SK-N-SH (cell line): Measurements from ENCODE around the gene CDC42EP4. TPM values are rescaled to one million over a fixed set of nuclear protein-coding genes. Genes with fewer than 3 reads are reported as not detected.

Experiments
- CTCF ChIA-PET: fragments of 300-600, 350-600 bp; formaldehyde crosslinking; extraction: SDS; loops from one replicate; lab custom pipeline; 2021; lab: Yijun Ruan, JAX
- POLR2A ChIA-PET: fragments of 350-600 bp; sonication (Branson Sonifier 250); formaldehyde crosslinking; extraction: SDS; loops from one replicate; lab custom pipeline; 2020; ENCODE audit warnings: antibody characterized with exemption, inconsistent platforms; lab: Yijun Ruan, JAX
- DNase-seq: peaks from one replicate; pipeline ENCODE4 v3.0.0; 2012
- H2AFZ ChIP-seq: fragments of 200-600 bp; sonication (generic); 2 replicates; pipeline ENCODE4 v1.8.1; 2016; ENCODE audit warnings: antibody characterized with exemption, mild to moderate bottlenecking, low read depth
- H3F3A ChIP-seq: fragments of 200-600 bp; sonication (generic); replicated peaks from 2 replicates; pipeline ENCODE3; 2016; ENCODE audit warnings: antibody characterized with exemption, mild to moderate bottlenecking; ENCODE audit not compliant: insufficient read depth
- H3K27ac ChIP-seq, 2 experiments: fragments of 200-500 bp in 1 of 2; fragments of 200-600 bp in 1 of 2; sonication (Bioruptor generic) in 1 of 2; sonication (generic), shearing (Covaris generic) in 1 of 2; 2 replicates each; pipeline versions ENCODE4 v1.5.1 to v1.6.1; 2014 to 2016; ENCODE audit warnings: low read depth in 2 of 2, inconsistent platforms in 1 of 2, low read length in 1 of 2, mild to moderate bottlenecking in 1 of 2, mixed read lengths in 1 of 2
- H3K27me3 ChIP-seq: fragments of 200-600 bp; sonication (generic), shearing (Covaris generic); 2 replicates; pipeline ENCODE4 v1.6.1; 2016; ENCODE audit warnings: mixed run types; ENCODE audit not compliant: insufficient read depth
- H3K36me3 ChIP-seq, 2 experiments: fragments of 200-500 bp in 1 of 2; fragments of 200-600 bp in 1 of 2; sonication (Bioruptor generic) in 1 of 2; sonication (generic) in 1 of 2; replicated peaks in 1 of 2; 2 replicates each; pipeline versions ENCODE3 to v1.5.1; 2014 to 2016; ENCODE audit warnings: low read length in 1 of 2, mild to moderate bottlenecking in 1 of 2; ENCODE audit not compliant: insufficient read depth in 2 of 2, control insufficient read depth in 1 of 2
- H3K4me1 ChIP-seq, 2 experiments: fragments of 200-500 bp in 1 of 2; fragments of 200-600 bp in 1 of 2; sonication (Bioruptor generic) in 1 of 2; sonication (generic), shearing (Covaris generic) in 1 of 2; 2 replicates each; pipeline versions ENCODE4 v1.5.1 to v1.6.1; 2014 to 2016; ENCODE audit warnings: low read depth in 1 of 2, low read length in 1 of 2, mixed run types in 1 of 2; ENCODE audit not compliant: insufficient read depth in 2 of 2, control insufficient read depth in 1 of 2
- H3K4me2 ChIP-seq: fragments of 200-600 bp; sonication (generic), shearing (Covaris generic); 2 replicates; pipeline ENCODE4 v1.6.1; 2017; ENCODE audit warnings: mixed run types
- H3K4me3 ChIP-seq, 2 experiments: fragments of 200-500 bp in 1 of 2; fragments of 200-600 bp in 1 of 2; sonication (Bioruptor generic) in 1 of 2; sonication (generic), shearing (Covaris generic) in 1 of 2; 2 replicates each; pipeline versions ENCODE4 v1.5.1 to v1.8.1; 2014 to 2016; ENCODE audit warnings: low read depth in 2 of 2, inconsistent platforms in 1 of 2, low read length in 1 of 2, mild to moderate bottlenecking in 1 of 2, mixed read lengths in 1 of 2, moderate library complexity in 1 of 2
- H3K79me2 ChIP-seq: fragments of 200-600 bp; sonication (generic); 2 replicates; pipeline ENCODE4 v1.8.1; 2017; ENCODE audit warnings: mild to moderate bottlenecking; ENCODE audit not compliant: insufficient read depth
- H3K9ac ChIP-seq: fragments of 200-600 bp; sonication (generic); 2 replicates; pipeline ENCODE4 v1.6.1; 2017; ENCODE audit warnings: mixed run types
- H3K9me2 ChIP-seq: fragments of 200-600 bp; sonication (generic); 2 replicates; pipeline ENCODE4 v1.6.1; 2017; ENCODE audit warnings: mixed run types
- H3K9me3 ChIP-seq: fragments of 200-600 bp; sonication (generic); 2 replicates; pipeline ENCODE4 v1.6.1; 2017; ENCODE audit warnings: mixed run types, mild to moderate bottlenecking, moderate library complexity
- H4K20me1 ChIP-seq: fragments of 200-600 bp; sonication (generic); 2 replicates; pipeline ENCODE4 v1.6.1; 2017; ENCODE audit warnings: mild to moderate bottlenecking, mixed run types; ENCODE audit not compliant: insufficient read depth
- EP300 ChIP-seq, 2 experiments: IDR thresholded peaks; 2 replicates each; pipeline versions ENCODE4 v1.4.0 to v1.6.1; 2012; ENCODE audit warnings: borderline replicate concordance in 1 of 2, low read depth in 1 of 2, low read length in 1 of 2
- EZH2phosphoT487 ChIP-seq: fragments of 200-600 bp; sonication (generic); IDR thresholded peaks from 2 replicates; pipeline ENCODE4 v1.6.1; 2017; ENCODE audit warnings: low read depth, mixed run types, mild to moderate bottlenecking, antibody characterized with exemption, moderate library complexity, borderline replicate concordance
- FOXM1 ChIP-seq: IDR thresholded peaks from 2 replicates; pipeline ENCODE4 v1.4.0; 2012; ENCODE audit warnings: low read depth, mild to moderate bottlenecking
- POLR2AphosphoS5 ChIP-seq: IDR thresholded peaks from 2 replicates; pipeline ENCODE4 v1.6.1; 2012; ENCODE audit warnings: low read depth, low read length
- RAD21 ChIP-seq: IDR thresholded peaks from 2 replicates; pipeline ENCODE4 v1.6.1; 2012; ENCODE audit warnings: mild to moderate bottlenecking, low read length
- RFX5 ChIP-seq: IDR thresholded peaks from 2 replicates; pipeline ENCODE4 v1.6.1; 2012; ENCODE audit warnings: mild to moderate bottlenecking, improper control_type of control experiment, low read length
- RXRA ChIP-seq: IDR thresholded peaks from 2 replicates; pipeline ENCODE4 v1.4.0; 2012; ENCODE audit warnings: low read depth, mild to moderate bottlenecking, borderline replicate concordance
- SIN3A ChIP-seq: IDR thresholded peaks from 2 replicates; pipeline ENCODE4 v1.6.1; 2012; ENCODE audit warnings: low read depth, mild to moderate bottlenecking, low read length, moderate library complexity, borderline replicate concordance
- SMC3 ChIP-seq: IDR thresholded peaks from 2 replicates; pipeline ENCODE4 v1.6.1; 2012; ENCODE audit warnings: low read depth, low read length, improper control_type of control experiment
- TCF12 ChIP-seq: IDR thresholded peaks from 2 replicates; pipeline ENCODE4 v1.4.0; 2012
- TEAD4 ChIP-seq: IDR thresholded peaks from 2 replicates; pipeline ENCODE4 v1.4.0; 2012; ENCODE audit warnings: mild to moderate bottlenecking, borderline replicate concordance; ENCODE audit not compliant: insufficient read depth
- YY1 ChIP-seq: IDR thresholded peaks from 2 replicates; pipeline ENCODE4 v1.4.0; 2012; ENCODE audit warnings: low read depth, mild to moderate bottlenecking
- WGBS: methylation state at CpG from one replicate; pipeline ENCODE4 v1.1.6; 2017; ENCODE audit warnings: low lambda C conversion rate; 5-methylcytosine and 5-hydroxymethylcytosine counted together
- polyA plus RNA-seq, 3 experiments: library from polyadenylated mRNA; depleted of rRNA; stranded (reverse); fragments of >200 nt; gene quantifications; 2 replicates each; pipeline ENCODE4 v1.2.3, GENCODE V29; 2012
- TF ChIP-seq, protein P1 (sequence below): IDR thresholded peaks from 2 replicates; pipeline ENCODE4 v1.4.0; 2012; ENCODE audit warnings: low read depth, borderline replicate concordance
- TF ChIP-seq, protein P2 (sequence below): IDR thresholded peaks from 2 replicates; pipeline ENCODE4 v1.4.0; 2012; ENCODE audit warnings: low read depth, borderline replicate concordance
- TF ChIP-seq, protein P3 (sequence below): IDR thresholded peaks from 2 replicates; pipeline ENCODE4 v1.6.1; 2012; ENCODE audit warnings: mild to moderate bottlenecking, low read depth, low read length, moderate library complexity

The CDC42EP4 gene
- polyA plus RNA-seq, 1 of the 3 experiments (the other 2 are of a cell fraction): 28.3 TPM

DNA sequence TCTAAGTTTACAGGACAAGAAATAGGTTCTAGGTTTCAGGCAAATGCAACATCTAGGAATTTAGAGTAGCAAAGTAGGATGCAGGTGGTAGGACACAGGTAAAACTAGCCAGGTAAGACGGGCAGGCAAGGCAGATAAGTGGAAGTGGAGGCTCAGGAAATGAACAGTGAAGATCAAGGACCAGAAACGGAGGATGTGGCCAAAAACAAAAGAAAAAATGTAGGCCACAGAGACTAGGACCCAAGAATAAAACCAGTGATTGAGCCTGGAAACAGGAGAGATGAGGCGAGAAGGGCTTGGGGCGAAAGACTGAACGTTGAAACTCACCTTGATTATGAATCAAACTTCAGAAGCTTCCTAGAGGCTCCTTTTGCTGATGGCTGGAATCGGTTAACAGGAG is 74.1 kb downstream of the CDC42EP4 start:
- Histone ChIP-seq H3K4me1 (peaks cover 0 to 11% of the 10 kb centered on the region in 2 experiments; a peak in 1 of 4 replicates), H4K20me1 (no peaks in the 10 kb centered on the region; the same call in 1 of the 2 replicates), H3F3A (no peaks in the 10 kb centered on the region), H3K9me3 (no peaks in the 10 kb centered on the region), H3K79me2 (peaks cover 55% of the 10 kb centered on the region), H3K4me3 (no peak overlapping the region), H3K9ac (no peak overlapping the region), H3K4me2 (no peak overlapping the region), H3K27ac (no peak overlapping the region), H2AFZ (no peak overlapping the region), H3K36me3 (peaks cover 44 to 51% of the 10 kb centered on the region in 2 experiments), H3K27me3 (no peaks in the 10 kb centered on the region), H3K9me2 (no peaks in the 10 kb centered on the region)
- CTCF ChIA-PET: interaction anchor here (0.6 to 2.8 kb wide), 6 partner anchors 11 to 681 kb away, joined by 3 to 14 read pairs (median 6); no protein-coding TSS in a partner anchor
- no peak for DNase-seq
- no peak for TF ChIP-seq RFX5
- no peak for TF ChIP-seq POLR2AphosphoS5
- no peak for TF ChIP-seq RXRA
- TF ChIP-seq TCF12: no peak
- TF ChIP-seq YY1: no peak
- TF ChIP-seq SIN3A: no peak
- TF ChIP-seq, protein P1, sequence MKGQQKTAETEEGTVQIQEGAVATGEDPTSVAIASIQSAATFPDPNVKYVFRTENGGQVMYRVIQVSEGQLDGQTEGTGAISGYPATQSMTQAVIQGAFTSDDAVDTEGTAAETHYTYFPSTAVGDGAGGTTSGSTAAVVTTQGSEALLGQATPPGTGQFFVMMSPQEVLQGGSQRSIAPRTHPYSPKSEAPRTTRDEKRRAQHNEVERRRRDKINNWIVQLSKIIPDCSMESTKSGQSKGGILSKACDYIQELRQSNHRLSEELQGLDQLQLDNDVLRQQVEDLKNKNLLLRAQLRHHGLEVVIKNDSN: no peak
- TF ChIP-seq, protein P2, sequence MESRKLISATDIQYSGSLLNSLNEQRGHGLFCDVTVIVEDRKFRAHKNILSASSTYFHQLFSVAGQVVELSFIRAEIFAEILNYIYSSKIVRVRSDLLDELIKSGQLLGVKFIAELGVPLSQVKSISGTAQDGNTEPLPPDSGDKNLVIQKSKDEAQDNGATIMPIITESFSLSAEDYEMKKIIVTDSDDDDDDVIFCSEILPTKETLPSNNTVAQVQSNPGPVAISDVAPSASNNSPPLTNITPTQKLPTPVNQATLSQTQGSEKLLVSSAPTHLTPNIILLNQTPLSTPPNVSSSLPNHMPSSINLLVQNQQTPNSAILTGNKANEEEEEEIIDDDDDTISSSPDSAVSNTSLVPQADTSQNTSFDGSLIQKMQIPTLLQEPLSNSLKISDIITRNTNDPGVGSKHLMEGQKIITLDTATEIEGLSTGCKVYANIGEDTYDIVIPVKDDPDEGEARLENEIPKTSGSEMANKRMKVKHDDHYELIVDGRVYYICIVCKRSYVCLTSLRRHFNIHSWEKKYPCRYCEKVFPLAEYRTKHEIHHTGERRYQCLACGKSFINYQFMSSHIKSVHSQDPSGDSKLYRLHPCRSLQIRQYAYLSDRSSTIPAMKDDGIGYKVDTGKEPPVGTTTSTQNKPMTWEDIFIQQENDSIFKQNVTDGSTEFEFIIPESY: no peak
- TF ChIP-seq, protein P3, sequence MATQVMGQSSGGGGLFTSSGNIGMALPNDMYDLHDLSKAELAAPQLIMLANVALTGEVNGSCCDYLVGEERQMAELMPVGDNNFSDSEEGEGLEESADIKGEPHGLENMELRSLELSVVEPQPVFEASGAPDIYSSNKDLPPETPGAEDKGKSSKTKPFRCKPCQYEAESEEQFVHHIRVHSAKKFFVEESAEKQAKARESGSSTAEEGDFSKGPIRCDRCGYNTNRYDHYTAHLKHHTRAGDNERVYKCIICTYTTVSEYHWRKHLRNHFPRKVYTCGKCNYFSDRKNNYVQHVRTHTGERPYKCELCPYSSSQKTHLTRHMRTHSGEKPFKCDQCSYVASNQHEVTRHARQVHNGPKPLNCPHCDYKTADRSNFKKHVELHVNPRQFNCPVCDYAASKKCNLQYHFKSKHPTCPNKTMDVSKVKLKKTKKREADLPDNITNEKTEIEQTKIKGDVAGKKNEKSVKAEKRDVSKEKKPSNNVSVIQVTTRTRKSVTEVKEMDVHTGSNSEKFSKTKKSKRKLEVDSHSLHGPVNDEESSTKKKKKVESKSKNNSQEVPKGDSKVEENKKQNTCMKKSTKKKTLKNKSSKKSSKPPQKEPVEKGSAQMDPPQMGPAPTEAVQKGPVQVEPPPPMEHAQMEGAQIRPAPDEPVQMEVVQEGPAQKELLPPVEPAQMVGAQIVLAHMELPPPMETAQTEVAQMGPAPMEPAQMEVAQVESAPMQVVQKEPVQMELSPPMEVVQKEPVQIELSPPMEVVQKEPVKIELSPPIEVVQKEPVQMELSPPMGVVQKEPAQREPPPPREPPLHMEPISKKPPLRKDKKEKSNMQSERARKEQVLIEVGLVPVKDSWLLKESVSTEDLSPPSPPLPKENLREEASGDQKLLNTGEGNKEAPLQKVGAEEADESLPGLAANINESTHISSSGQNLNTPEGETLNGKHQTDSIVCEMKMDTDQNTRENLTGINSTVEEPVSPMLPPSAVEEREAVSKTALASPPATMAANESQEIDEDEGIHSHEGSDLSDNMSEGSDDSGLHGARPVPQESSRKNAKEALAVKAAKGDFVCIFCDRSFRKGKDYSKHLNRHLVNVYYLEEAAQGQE: no peak
- TF ChIP-seq FOXM1: no peak
- no peak for TF ChIP-seq RAD21
- POLR2A ChIA-PET: no interaction called here
- 82% methylated on average over 6 of the region's 6 CpGs for WGBS

DNA sequence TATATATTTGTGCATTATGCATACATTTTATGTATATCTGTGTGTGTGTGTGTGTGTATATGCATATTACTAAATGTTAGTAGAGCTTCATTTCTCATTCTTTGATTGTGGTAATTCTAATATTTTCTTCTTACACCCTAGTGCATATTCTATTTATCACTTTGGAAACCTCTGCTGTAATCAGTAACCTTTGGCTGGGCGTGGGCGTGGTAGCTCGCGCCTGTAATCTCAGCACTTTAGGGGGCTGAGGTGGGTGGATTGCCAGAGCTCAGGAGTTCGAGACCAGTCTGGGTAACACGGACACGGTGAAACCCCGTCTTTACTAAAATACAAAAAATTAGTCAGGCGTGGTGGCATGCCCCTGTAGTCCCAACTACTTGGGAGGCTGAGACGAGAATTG is 77.1 kb downstream of the CDC42EP4 start:
- Histone ChIP-seq H3F3A (no peaks in the 10 kb centered on the region), H3K79me2 (peaks cover 81% of the 10 kb centered on the region), H2AFZ (no peak overlapping the region), H3K4me3 (no peak overlapping the region), H3K27ac (no peak overlapping the region), H3K36me3 (peaks cover 32 to 36% of the 10 kb centered on the region in 2 experiments), H3K27me3 (no peaks in the 10 kb centered on the region), H3K9ac (no peak overlapping the region), H3K4me2 (no peak overlapping the region), H3K9me3 (no peaks in the 10 kb centered on the region), H3K9me2 (no peaks in the 10 kb centered on the region), H4K20me1 (peaks cover 9% of the 10 kb centered on the region; the same call in 1 of the 2 replicates), H3K4me1 (peaks cover 0 to 21% of the 10 kb centered on the region in 2 experiments; a peak in 2 of 4 replicates)
- no peak for DNase-seq
- CTCF ChIA-PET: interaction anchor here (0.8 to 2.8 kb wide), 4 partner anchors 21 to 509 kb away, joined by 3 to 19 read pairs (median 4); no protein-coding TSS in a partner anchor
- POLR2A ChIA-PET: no interaction called here
- WGBS: 89% methylated on average over 10 of the region's 10 CpGs
- TF ChIP-seq EP300 (IDR thresholded peaks at IDR 0.05; ENCODE audit: borderline replicate concordance in 1 of 2, low read depth in 1 of 2, low read length in 1 of 2): no peak
- no peak for TF ChIP-seq EZH2phosphoT487
- no peak for TF ChIP-seq TCF12
- TF ChIP-seq POLR2AphosphoS5: no peak
- no peak for TF ChIP-seq TEAD4
- TF ChIP-seq SMC3: no peak
- TF ChIP-seq, protein P3: no peak
